ENCODE data around the gene NEDD8.

- TF ChIP-seq CTCF (tag by site-specific recombination; IDR thresholded peaks at IDR 0.05) (no peak), ZNF776 (tag by site-specific recombination; IDR thresholded peaks at IDR 0.05; ENCODE audit: borderline replicate concordance) (no peak), ZNF623 (tag by site-specific recombination; IDR thresholded peaks at IDR 0.05) (no peak), ZSCAN5A (tag by site-specific recombination; IDR thresholded peaks at IDR 0.05) (no peak), ZNF544 (tag by site-specific recombination; IDR thresholded peaks at IDR 0.05) (no peak), ZNF530 (tag by site-specific recombination; IDR thresholded peaks at IDR 0.05; ENCODE audit: low read depth) (no peak)
These were observed 6.4 kb upstream of the NEDD8 start for GRCh38 chr14:24238527-24239037.

Data from HEK293 (cell line).